ENCODE results near the gene IPO7. TPM values are rescaled to one million over a fixed set of nuclear protein-coding genes. Genes with fewer than 3 reads are reported as not detected.
"Not testable (repeated sequence)": the region's sequence is repeated elsewhere in the genome, so short reads cannot be mapped to it uniquely, and the experiment has no call there.

Gene IPO7
- total RNA-seq, 1 experiment from 2014 or later = 78.9 TPM

GRCh38 chr11:9438611-9439010, 54.2 kb downstream of the IPO7 start:
- H3F3A ChIP-seq (ENCODE audit: low read length, unreplicated experiment) = no peaks in the 10 kb centered on the region
- intact Hi-C loops (cut with micrococcal nuclease) = no loop called here
- BruUV-seq (replicated peaks) = no TSS peak
- ChIA-PET CTCF (no interaction called here), POLR2A (ENCODE audit: unreplicated experiment) (no interaction called here)
- no peak for TF ChIP-seq CTCF (conservative IDR thresholded peaks at IDR 0.05; ENCODE audit: low read depth, low read length)
- no peak for TF ChIP-seq EZH2 (IDR thresholded peaks at IDR 0.05; ENCODE audit: low read length, unreplicated experiment)
- no peak for TF ChIP-seq EZH2phosphoT487 (IDR thresholded peaks at IDR 0.05; ENCODE audit: borderline replicate concordance, low read length)
- H3K4me1 ChIP-seq (ENCODE audit: insufficient read depth, low read length) = no peaks in the 10 kb centered on the region
- H3K4me3 ChIP-seq (ENCODE audit: low read length) = no peak overlapping the region
- H3K9me3 ChIP-seq (ENCODE audit: low read length) = no peaks in the 10 kb centered on the region
- H3K9ac ChIP-seq (ENCODE audit: low read length) = no peak overlapping the region
- H3K27me3 ChIP-seq (ENCODE audit: low read length) = no peaks in the 10 kb centered on the region
- H3K79me2 ChIP-seq (ENCODE audit: low read length) = no peaks in the 10 kb centered on the region
- H3K4me2 ChIP-seq (ENCODE audit: low read length) = no peak overlapping the region
- H2AFZ ChIP-seq (ENCODE audit: low read length) = no peak overlapping the region
- no peak overlapping the region for H3K27ac ChIP-seq (ENCODE audit: low read length)
- peaks cover 64% of the 10 kb centered on the region for H3K36me3 ChIP-seq (ENCODE audit: low read depth, low read length)
- no peak for ATAC-seq
- H3K9me2 ChIP-seq (replicated peaks; ENCODE audit: low read length) = no peaks in the 10 kb centered on the region
- DNase-seq = no peak
- H4K20me1 ChIP-seq (ENCODE audit: low read length) = no peaks in the 10 kb centered on the region

GRCh38 chr11:9446230-9446629, 61.8 kb downstream of the IPO7 start:
- DNase-seq = no peak
- Histone ChIP-seq H3K4me1 (ENCODE audit: insufficient read depth, low read length) (no peaks in the 10 kb centered on the region), H3K27ac (ENCODE audit: low read length) (no peak overlapping the region), H3K36me3 (ENCODE audit: low read depth, low read length) (peaks cover 56% of the 10 kb centered on the region), H4K20me1 (ENCODE audit: low read length) (no peaks in the 10 kb centered on the region), H3K9me3 (ENCODE audit: low read length) (no peaks in the 10 kb centered on the region), H3K79me2 (ENCODE audit: low read length) (no peaks in the 10 kb centered on the region), H3K9ac (ENCODE audit: low read length) (no peak overlapping the region), H2AFZ (ENCODE audit: low read length) (no peak overlapping the region), H3K4me2 (ENCODE audit: low read length) (no peak overlapping the region), H3K9me2 (replicated peaks; ENCODE audit: low read length) (no peaks in the 10 kb centered on the region), H3F3A (ENCODE audit: low read length, unreplicated experiment) (no peaks in the 10 kb centered on the region), H3K4me3 (ENCODE audit: low read length) (no peak overlapping the region), H3K27me3 (ENCODE audit: low read length) (no peaks in the 10 kb centered on the region)
- POLR2A ChIA-PET (ENCODE audit: unreplicated experiment) = no interaction called here
- intact Hi-C loops (cut with micrococcal nuclease) = no loop called here
- CTCF ChIA-PET = no interaction called here
- BruUV-seq (replicated peaks) = no TSS peak
- ATAC-seq = no peak
- TF ChIP-seq EZH2phosphoT487 (IDR thresholded peaks at IDR 0.05; ENCODE audit: borderline replicate concordance, low read length) = no peak
- no peak for TF ChIP-seq CTCF (conservative IDR thresholded peaks at IDR 0.05; ENCODE audit: low read depth, low read length)
- TF ChIP-seq EZH2 (IDR thresholded peaks at IDR 0.05; ENCODE audit: low read length, unreplicated experiment) = no peak

- ATAC-seq (no peak), DNase-seq (no peak)
- Histone ChIP-seq H3K4me2 (ENCODE audit: low read length) (no peak overlapping the region), H3K79me2 (ENCODE audit: low read length) (no peaks in the 10 kb centered on the region), H3K9me3 (ENCODE audit: low read length) (no peaks in the 10 kb centered on the region), H3K36me3 (ENCODE audit: low read depth, low read length) (peaks cover 42% of the 10 kb centered on the region), H3K9ac (ENCODE audit: low read length) (no peak overlapping the region), H3K27ac (ENCODE audit: low read length) (no peak overlapping the region), H3K9me2 (replicated peaks; ENCODE audit: low read length) (no peaks in the 10 kb centered on the region), H4K20me1 (ENCODE audit: low read length) (no peaks in the 10 kb centered on the region), H3K4me3 (ENCODE audit: low read length) (no peak overlapping the region), H3F3A (ENCODE audit: low read length, unreplicated experiment) (no peaks in the 10 kb centered on the region), H3K4me1 (ENCODE audit: insufficient read depth, low read length) (no peaks in the 10 kb centered on the region), H3K27me3 (ENCODE audit: low read length) (no peaks in the 10 kb centered on the region), H2AFZ (ENCODE audit: low read length) (no peak overlapping the region)
- CTCF ChIA-PET = no interaction called here
- BruUV-seq (replicated peaks) = no TSS peak
- TF ChIP-seq EZH2phosphoT487 (IDR thresholded peaks at IDR 0.05; ENCODE audit: borderline replicate concordance, low read length) (no peak), EZH2 (IDR thresholded peaks at IDR 0.05; ENCODE audit: low read length, unreplicated experiment) (no peak), CTCF (conservative IDR thresholded peaks at IDR 0.05; ENCODE audit: low read depth, low read length) (no peak)
- intact Hi-C loops (cut with micrococcal nuclease) = no loop called here
- POLR2A ChIA-PET (ENCODE audit: unreplicated experiment) = no interaction called here
Observed at GRCh38 chr11:9448576-9449352, 64.3 kb downstream of the IPO7 start.

GRCh38 chr11:9452023-9452422, 67.6 kb downstream of the IPO7 start:
- H2AFZ ChIP-seq (ENCODE audit: low read length); H3K9me3 ChIP-seq (ENCODE audit: low read length); BruUV-seq (replicated peaks); ATAC-seq; H3K27ac ChIP-seq (ENCODE audit: low read length); H3K4me1 ChIP-seq (ENCODE audit: insufficient read depth, low read length); H4K20me1 ChIP-seq (ENCODE audit: low read length); H3K79me2 ChIP-seq (ENCODE audit: low read length); H3K4me3 ChIP-seq (ENCODE audit: low read length); POLR2A ChIA-PET (ENCODE audit: unreplicated experiment); intact Hi-C loops (cut with micrococcal nuclease); H3F3A ChIP-seq (ENCODE audit: low read length, unreplicated experiment); CTCF ChIA-PET; H3K4me2 ChIP-seq (ENCODE audit: low read length); H3K9me2 ChIP-seq (replicated peaks; ENCODE audit: low read length); H3K9ac ChIP-seq (ENCODE audit: low read length); H3K27me3 ChIP-seq (ENCODE audit: low read length): not testable (repeated sequence)
- DNase-seq = peak; percentile 18
- peaks cover 21% of the 10 kb centered on the region for H3K36me3 ChIP-seq (ENCODE audit: low read depth, low read length)

Data from PC-3 (cell line).